HG03558 (cell line): ENCODE results near the gene SEC14L1.
"Not testable (repeated sequence)": the region's sequence is repeated elsewhere in the genome, so short reads cannot be mapped to it uniquely, and the experiment has no call there.

Experiments used
- ATAC-seq: cut with Tn5 transposase; IDR thresholded peaks from one replicate; pipeline ENCODE4 v1.9.1; 2021; ENCODE audit warnings: moderate number of reproducible peaks; ENCODE audit not compliant: unreplicated experiment; ENCODE audit errors: extremely low read depth

SEC14L1 gene

GRCh38 chr17:77254951-77255825, 114.4 kb downstream of the SEC14L1 start:
- ATAC-seq = no peak

GRCh38 chr17:77255970-77256369, 115.2 kb downstream of the SEC14L1 start:
- ATAC-seq = not testable (repeated sequence)

- no peak for ATAC-seq
These were observed 115.9 kb downstream of the SEC14L1 start for GRCh38 chr17:77256710-77257109.

GRCh38 chr17:77257169-77257568, 116.4 kb downstream of the SEC14L1 start:
- ATAC-seq = no peak

- no peak for ATAC-seq
These were observed 117.1 kb downstream of the SEC14L1 start for GRCh38 chr17:77257596-77258458.

- ATAC-seq = no peak
These were observed 117.9 kb downstream of the SEC14L1 start for GRCh38 chr17:77258638-77259037.

- no peak for ATAC-seq
These were observed 124.0 kb downstream of the SEC14L1 start for GRCh38 chr17:77264617-77265230.

GRCh38 chr17:77266213-77266612, 125.4 kb downstream of the SEC14L1 start:
- no peak for ATAC-seq
